GM23248 (cell line): Measurements from ENCODE around the gene VAV2.

ENCODE experiments used
- EZH2 ChIP-seq: fragments of 200-600 bp; sonication (generic); IDR thresholded peaks from 2 replicates; pipeline ENCODE4 v1.6.1; 2018; ENCODE audit warnings: antibody characterized with exemption, mild to moderate bottlenecking; ENCODE audit not compliant: insufficient read depth, poor library complexity, severe bottlenecking
- EZH2phosphoT487 ChIP-seq: fragments of 200-600 bp; sonication (generic); IDR thresholded peaks from 2 replicates; pipeline ENCODE4 v1.6.1; 2018; ENCODE audit warnings: antibody characterized with exemption, moderate library complexity, mild to moderate bottlenecking, low read depth; ENCODE audit not compliant: insufficient read depth

DNA sequence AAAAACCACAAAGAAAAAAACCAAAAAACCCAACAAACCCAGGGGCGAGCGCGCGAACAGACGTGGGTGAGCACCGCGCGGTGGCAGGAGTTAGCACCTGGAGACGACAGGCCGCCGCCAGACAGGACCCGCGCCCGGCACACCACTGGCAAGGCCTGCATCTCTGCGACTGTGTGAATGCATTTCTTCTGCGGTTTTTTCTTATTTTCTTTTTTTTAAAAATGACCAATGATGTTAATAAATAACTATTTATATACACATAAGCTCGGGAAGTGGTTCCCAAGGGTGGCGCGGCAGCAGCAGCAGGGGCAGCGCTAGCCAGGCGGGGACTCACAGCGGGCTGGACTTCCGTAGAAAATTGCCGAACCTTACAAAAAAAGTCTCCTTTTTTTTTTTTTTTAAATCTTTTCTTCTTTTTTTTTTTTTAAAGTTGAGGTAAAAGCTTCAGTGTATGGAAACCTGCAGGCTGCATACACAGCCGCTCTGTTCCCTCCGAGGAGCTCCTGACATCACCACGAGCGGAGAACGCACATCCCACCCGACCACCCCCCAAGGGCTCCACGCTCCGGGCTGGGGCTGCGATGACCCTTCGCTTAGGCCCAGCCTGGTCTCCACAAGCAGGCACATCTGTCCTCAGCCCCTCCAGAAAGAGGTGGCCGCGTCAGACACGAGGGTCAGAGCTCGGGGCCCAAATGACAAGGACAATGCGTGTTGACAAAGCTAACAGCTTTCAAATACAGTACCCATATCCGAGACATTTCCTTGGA, 40.5 kb upstream of the VAV2 start:
- TF ChIP-seq EZH2phosphoT487 (no peak), EZH2 (no peak)
